Middle frontal gyrus (tissue), 1 donor: Measurements from ENCODE around the gene AIG1.
"Not testable (repeated sequence)": the region's sequence is repeated elsewhere in the genome, so short reads cannot be mapped to it uniquely, and the experiment has no call there.

ENCODE experiments used
- DNase-seq: peaks from one replicate; pipeline ENCODE4 v3.0.0-alpha.2; 2015; ENCODE audit warnings: low spot score; ENCODE audit errors: extremely low spot score

The AIG1 gene

GRCh38 chr6:143055891-143056290 is 4.8 kb upstream of the AIG1 start:
- no peak for DNase-seq

- DNase-seq, result no peak
Observed at GRCh38 chr6:143058987-143059386, 1.7 kb upstream of the AIG1 start.

DNA sequence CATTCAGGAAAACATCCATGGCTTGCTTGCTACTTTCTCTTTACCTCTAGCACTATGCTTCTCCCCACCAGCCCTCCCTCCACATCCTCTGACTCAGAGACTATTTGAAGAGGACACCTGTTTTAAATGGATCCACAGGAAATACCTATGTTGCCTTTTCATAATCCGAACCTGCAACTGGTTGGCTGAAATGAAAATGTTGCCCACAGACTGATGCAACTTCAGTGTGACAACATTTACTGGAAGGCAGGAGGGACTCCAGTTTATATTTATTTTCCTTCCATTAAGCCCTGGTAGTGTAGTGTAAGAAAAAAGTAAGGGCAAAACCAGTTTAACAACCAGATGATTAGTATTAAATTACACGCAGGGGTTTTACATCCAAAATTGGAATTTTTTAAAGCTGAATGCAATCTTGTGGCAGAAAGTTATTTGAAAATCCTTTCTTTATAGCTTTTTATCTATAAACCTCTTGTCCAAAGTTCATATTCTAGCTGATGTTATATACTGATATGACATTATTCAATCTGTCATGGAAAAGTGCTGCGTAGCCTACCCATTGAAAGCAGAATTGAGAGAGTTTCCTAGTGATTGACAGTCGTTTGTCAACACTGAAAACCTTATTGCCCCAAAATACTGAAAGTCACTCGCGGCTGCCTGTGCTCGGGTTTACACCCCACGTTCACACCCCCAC is 881 bp upstream of the AIG1 start:
- DNase-seq, result no peak

GRCh38 chr6:143060354-143060805 is 309 bp upstream of the AIG1 start:
- peak; percentile 33 for DNase-seq

DNA sequence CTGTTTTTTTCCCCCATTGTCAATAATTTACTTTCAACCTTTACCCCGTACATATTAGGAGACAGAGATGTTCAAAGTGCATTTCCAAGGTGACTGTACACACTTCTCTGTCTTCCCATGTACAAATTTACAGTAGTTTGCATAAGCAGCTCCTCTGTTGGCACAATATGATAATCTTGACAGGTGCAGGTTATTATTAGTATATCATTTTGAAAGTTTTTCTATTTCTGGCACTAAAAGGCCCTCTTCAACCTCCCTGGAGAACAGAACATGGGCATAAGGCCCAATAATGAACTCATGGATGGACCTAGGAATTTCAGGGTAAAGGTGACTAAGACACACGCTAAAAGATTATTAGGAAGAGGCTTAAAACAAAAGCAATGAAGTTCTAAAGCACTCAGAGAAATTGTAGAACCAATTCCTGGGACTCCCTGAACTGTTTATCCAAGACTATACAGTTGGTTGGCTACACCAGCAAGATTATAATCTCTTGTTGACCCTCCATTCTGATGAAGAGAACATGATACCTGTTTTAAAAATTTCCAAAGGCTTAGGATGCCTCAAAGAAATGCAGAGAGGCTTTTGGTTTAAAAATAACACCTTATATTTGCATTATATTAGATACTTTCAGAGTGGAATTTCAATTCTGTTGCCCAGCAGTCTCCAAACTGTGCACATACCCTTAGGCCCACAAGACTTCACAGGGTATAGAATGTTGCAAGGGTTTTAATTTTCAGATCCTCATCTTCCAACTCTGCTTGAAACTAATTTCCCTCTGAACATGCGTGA is 1.1 kb downstream of the AIG1 start:
- DNase-seq, result no peak

- no peak for DNase-seq
Observed at GRCh38 chr6:143062551-143062950, 1.9 kb downstream of the AIG1 start.

GRCh38 chr6:143063631-143064030 is 2.9 kb downstream of the AIG1 start:
- DNase-seq, result no peak

DNA sequence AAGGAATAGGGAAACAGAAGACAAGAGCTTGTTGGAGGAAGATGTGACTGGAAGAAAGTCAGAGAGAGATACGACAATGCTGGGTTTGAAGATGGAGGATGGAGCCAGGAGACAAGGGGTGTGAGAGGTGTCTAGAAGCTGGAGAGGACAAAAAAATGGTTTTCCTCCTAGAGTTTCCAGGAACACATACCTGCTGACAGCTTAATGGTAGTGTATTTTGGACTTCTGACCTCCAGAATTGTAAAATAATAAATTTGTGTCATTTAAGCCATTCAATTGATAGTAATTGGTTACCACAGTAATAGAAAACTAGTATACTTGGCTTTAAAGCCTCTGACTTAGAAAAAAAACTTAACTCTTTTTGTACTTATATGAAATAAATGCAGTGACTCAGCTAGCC is 3.6 kb downstream of the AIG1 start:
- no peak for DNase-seq

GRCh38 chr6:143064951-143065683 is 4.4 kb downstream of the AIG1 start:
- no peak for DNase-seq

DNA sequence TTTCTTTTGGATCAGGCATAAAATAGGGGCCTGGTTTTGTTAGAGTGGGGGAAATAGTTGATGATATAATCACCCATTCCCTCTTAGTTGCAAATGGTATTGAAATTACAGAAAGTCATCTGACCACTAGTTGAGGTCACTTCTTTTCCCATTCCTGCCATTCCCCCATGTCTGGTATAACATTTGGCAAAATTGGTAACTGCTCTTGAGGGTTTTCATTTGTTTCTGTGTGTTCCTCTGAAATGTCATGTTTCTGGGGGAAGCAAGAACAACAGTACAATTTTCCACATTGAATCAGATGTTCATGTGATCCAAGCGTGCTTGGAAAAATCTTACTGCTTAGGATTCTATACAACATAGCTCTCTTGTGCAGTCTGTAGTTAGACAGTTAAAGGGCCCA is 7.3 kb downstream of the AIG1 start:
- no peak for DNase-seq

DNA sequence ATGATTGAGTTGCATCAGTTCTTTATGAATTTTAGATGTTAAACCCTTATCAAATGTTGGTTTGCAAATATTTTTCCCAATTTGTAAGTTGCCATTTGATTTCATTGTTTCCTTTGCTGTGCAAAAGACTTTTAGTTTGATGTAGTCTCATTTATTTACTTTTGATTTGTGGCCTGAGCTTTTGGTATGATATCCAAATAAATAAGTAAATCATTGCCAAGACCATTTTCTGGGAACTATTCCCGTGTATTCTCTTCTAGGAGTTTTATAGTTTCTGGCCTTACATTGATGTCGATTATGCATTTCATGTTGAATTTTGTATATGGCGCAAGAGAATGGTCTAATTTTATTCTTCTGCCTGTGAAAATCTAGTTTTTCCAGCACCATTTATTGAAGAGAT is 13.4 kb downstream of the AIG1 start:
- DNase-seq, result no peak

DNA sequence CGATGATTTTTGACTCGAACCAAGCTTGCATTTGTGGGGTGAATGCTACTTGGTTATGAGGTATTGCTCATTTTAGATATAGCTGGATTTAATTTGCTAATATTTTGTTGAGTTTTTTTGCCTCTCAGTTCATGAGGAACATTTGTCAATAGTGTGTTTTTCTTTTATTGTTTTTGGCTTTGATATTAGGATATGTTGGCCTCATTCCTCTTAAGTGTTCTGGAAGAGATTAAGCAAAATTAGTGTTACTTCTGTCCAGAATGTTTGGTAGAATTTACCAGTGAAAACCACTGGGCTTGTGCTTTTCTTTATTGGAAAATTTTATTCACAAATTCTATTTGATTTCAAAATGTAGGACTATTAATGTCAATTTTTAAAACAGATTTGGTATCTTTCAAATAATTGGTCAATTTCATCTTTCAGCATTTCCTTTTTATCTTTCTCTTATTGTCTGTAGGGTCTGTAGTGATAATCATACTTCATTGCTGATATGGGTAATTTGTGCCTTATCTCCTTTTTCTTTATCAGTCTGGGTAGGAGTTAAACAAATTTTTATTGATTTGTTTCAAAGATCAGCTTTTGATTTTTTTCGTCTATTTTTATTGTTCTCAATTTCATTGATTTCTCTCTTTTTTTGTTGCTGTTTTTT is 14.1 kb downstream of the AIG1 start:
- no peak for DNase-seq

GRCh38 chr6:143078468-143079324 is 18.0 kb downstream of the AIG1 start:
- DNase-seq, result no peak

DNA sequence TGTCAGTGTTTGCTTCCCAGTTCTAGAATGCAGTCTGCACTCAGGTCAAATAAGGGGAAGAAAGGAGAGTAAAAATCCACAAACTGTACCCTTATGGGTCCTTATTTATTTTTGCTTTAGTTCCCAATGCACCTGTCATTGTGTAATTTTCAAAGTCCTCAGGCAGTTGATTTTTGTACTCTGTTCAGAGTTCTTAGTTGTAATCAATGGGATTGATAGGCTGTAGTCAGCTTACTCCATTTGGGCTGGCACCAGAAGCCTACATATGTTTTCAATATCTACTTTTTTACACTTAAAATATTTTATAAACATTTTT is 18.6 kb downstream of the AIG1 start:
- no peak for DNase-seq

GRCh38 chr6:143082274-143082673 is 21.6 kb downstream of the AIG1 start:
- not testable (repeated sequence) for DNase-seq

GRCh38 chr6:143084019-143084418 is 23.3 kb downstream of the AIG1 start:
- not testable (repeated sequence) for DNase-seq

- not testable (repeated sequence) for DNase-seq
Observed at GRCh38 chr6:143087335-143087734, 26.6 kb downstream of the AIG1 start.

DNA sequence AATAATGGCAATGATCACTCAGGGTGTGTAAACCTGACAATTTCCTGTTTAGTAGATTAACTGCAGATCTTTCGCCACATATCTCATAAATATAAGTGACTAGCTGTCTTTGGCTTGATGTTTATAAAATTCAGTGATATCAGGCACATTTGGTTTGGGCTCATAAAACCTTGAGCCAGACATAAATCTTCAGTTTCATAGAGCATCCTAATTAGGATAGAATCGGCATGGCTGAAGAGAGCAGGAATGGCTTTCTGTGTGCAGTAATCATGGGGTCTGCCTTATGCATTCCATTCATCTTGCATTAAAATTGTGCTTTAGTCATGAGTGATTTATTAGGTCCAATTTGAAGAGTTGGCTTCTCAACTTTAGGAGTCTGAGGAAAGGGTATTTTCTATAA is 27.2 kb downstream of the AIG1 start:
- no peak for DNase-seq

GRCh38 chr6:143090314-143091044 is 29.8 kb downstream of the AIG1 start:
- DNase-seq, result no peak

- DNase-seq, result no peak
Observed at GRCh38 chr6:143092768-143093167, 32.1 kb downstream of the AIG1 start.
